ENCODE measurements around the gene PRR33. TPM values are rescaled to one million over a fixed set of nuclear protein-coding genes. Genes with fewer than 3 reads are reported as not detected.
"Not testable (repeated sequence)": the region's sequence is repeated elsewhere in the genome, so short reads cannot be mapped to it uniquely, and the experiment has no call there.

PRR33 gene
- not detected for total RNA-seq
- long read RNA-seq, result 0 reads

GRCh38 chr11:1891831-1892115 is at the start of gene PRR33:
Gene PRR33, minus strand, starts transcription at chr11:1891895. Its CDS starts 1,311 bp downstream, at chr11:1890584.
- DNase-seq (no peak), ATAC-seq (no peak)
- intact Hi-C loops (cut with DNase I), result loop anchor here in 1 of 2 donors (10.0 kb wide), 1 partner anchor 53 kb away; the partner anchor contains the start of gene MRPL23
- H3K4me3 ChIP-seq, result no peak within 1 kb of the TSS
- no peaks in the 10 kb centered on the region for H3K36me3 ChIP-seq
- no peaks in the 10 kb centered on the region for H3K27me3 ChIP-seq
- WGBS (ENCODE audit: insufficient coverage, low coverage, low lambda C conversion rate, missing lambda C conversion rate), result 56% methylated on average over 2 of the region's 7 CpGs
- no peaks in the 10 kb centered on the region for H3K4me1 ChIP-seq
- no peak for TF ChIP-seq CTCF (IDR thresholded peaks at IDR 0.05)
- no peak for TF ChIP-seq POLR2A (IDR thresholded peaks at IDR 0.05)
- H3K27ac ChIP-seq, result no peak within 1 kb of the TSS
- no peaks in the 10 kb centered on the region for H3K9me3 ChIP-seq

- intact Hi-C loops (cut with DNase I), result loop anchor here (5.0 to 10.0 kb wide), 2 partner anchors 42 to 45 kb away; partner anchors contain the start of gene PRR33 (in 1 of the 2)
- ATAC-seq (peak in 3 of 4 donors; percentile 31 to 35 (median 35)), DNase-seq (peak; percentile 8 to 35 (median 25))
- H3K36me3 ChIP-seq, H3K27ac ChIP-seq, H3K9me3 ChIP-seq, H3K4me3 ChIP-seq, H3K27me3 ChIP-seq, H3K4me1 ChIP-seq: not testable (repeated sequence)
- WGBS (ENCODE audit: insufficient coverage, low coverage, low lambda C conversion rate, missing lambda C conversion rate), result no CpG with 5 or more reads among the region's 1 CpG
Observed at GRCh38 chr11:1939788-1940187, 48.1 kb upstream of the PRR33 start.

- no peak for ATAC-seq
Observed at GRCh38 chr11:1939006-1939625, 47.4 kb upstream of the PRR33 start.

GRCh38 chr11:1938343-1939005 is 46.8 kb upstream of the PRR33 start:
- Histone ChIP-seq H3K27ac (no peak overlapping the region), H3K36me3 (no peaks in the 10 kb centered on the region), H3K4me1 (no peaks in the 10 kb centered on the region), H3K4me3 (no peak overlapping the region), H3K9me3 (no peaks in the 10 kb centered on the region), H3K27me3 (no peaks in the 10 kb centered on the region)
- ATAC-seq (no peak), DNase-seq (peak; percentile 10 to 47 (median 42))
- TF ChIP-seq CTCF (IDR thresholded peaks at IDR 0.05) (no peak), POLR2A (IDR thresholded peaks at IDR 0.05) (no peak)
- 73% methylated on average over 8 of the region's 27 CpGs for WGBS (ENCODE audit: insufficient coverage, low coverage, low lambda C conversion rate, missing lambda C conversion rate)
- intact Hi-C loops (cut with DNase I), result no loop called here

More at GRCh38 chr11:1939006-1939625, 47.4 kb upstream of the PRR33 start:
- 46% methylated on average over 17 of the region's 23 CpGs for WGBS (ENCODE audit: insufficient coverage, low coverage, low lambda C conversion rate, missing lambda C conversion rate)
- TF ChIP-seq POLR2A (IDR thresholded peaks at IDR 0.05), result no peak
- no peak for TF ChIP-seq CTCF (IDR thresholded peaks at IDR 0.05)
- intact Hi-C loops (cut with DNase I), result no loop called here
- Histone ChIP-seq H3K4me3 (no peak overlapping the region), H3K9me3 (no peaks in the 10 kb centered on the region), H3K36me3 (no peaks in the 10 kb centered on the region), H3K4me1 (no peaks in the 10 kb centered on the region), H3K27me3 (no peaks in the 10 kb centered on the region), H3K27ac (no peak overlapping the region)
- peak; percentile 6 to 34 (median 32) for DNase-seq

GRCh38 chr11:1937616-1938342 is 46.1 kb upstream of the PRR33 start:
- intact Hi-C loops (cut with DNase I), result no loop called here
- Histone ChIP-seq H3K27ac (no peak overlapping the region), H3K4me1 (no peaks in the 10 kb centered on the region), H3K9me3 (no peaks in the 10 kb centered on the region), H3K4me3 (no peak overlapping the region), H3K36me3 (no peaks in the 10 kb centered on the region), H3K27me3 (no peaks in the 10 kb centered on the region)
- 90% methylated on average over 10 of the region's 35 CpGs for WGBS (ENCODE audit: insufficient coverage, low coverage, low lambda C conversion rate, missing lambda C conversion rate)
- ATAC-seq (no peak), DNase-seq (peak; percentile 10 to 56 (median 40))
- TF ChIP-seq POLR2A (IDR thresholded peaks at IDR 0.05), result no peak
- no peak for TF ChIP-seq CTCF (IDR thresholded peaks at IDR 0.05)

Data from right lobe of liver (tissue), 6 donors.